GM19351 (cell line): Measurements from ENCODE around the gene CBFA2T2.
A peak's percentile ranks its signal among the peaks of the same experiment; 100 is the strongest.
"Not testable (repeated sequence)": the region's sequence is repeated elsewhere in the genome, so short reads cannot be mapped to it uniquely, and the experiment has no call there.

Experiments used
- ATAC-seq: cut with Tn5 transposase; IDR thresholded peaks from one replicate; pipeline ENCODE4 v1.9.1; 2021; ENCODE audit warnings: mild to moderate bottlenecking, moderate library complexity; ENCODE audit not compliant: unreplicated experiment

CBFA2T2 gene

GRCh38 chr20:33606118-33606771, 116.3 kb downstream of the CBFA2T2 start:
- ATAC-seq: peak; percentile 74

- ATAC-seq: no peak
These were observed 119.6 kb downstream of the CBFA2T2 start for GRCh38 chr20:33609504-33609903.

DNA sequence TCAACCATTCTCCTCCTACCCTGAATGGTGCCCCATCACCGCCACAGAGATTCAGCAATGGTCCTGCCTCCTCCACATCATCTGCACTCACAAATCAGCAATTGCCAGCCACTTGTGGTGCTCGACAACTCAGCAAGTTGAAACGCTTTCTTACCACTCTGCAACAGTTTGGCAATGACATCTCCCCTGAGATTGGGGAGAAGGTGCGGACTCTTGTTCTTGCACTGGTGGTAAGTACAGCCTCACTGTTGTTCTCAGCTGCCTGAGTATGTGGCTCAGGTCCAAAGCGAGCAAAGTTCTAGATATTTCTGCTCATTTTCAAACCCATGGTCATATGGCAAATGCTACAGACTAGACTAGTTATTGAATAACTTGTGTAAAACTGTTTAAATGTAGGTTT, 121.2 kb downstream of the CBFA2T2 start:
- ATAC-seq: no peak

DNA sequence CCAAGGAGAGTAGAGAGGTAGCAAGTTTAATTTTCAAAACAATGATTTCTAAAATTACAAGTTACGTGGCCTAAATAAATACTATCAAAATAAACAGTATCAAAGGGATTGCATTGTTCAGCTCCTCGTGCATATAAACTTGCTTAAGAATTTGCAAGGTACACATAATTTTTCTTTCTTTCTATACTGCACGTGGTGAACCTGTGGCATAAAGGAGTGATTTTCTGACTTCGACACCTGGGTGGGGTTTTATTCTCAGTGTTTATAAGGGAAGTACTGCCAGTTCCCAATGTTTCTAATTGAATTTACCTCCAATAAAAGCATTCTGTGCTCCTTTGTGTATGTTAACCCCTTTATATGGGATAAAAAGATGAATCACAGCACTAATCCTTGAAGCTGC, 122.1 kb downstream of the CBFA2T2 start:
- ATAC-seq: no peak

- ATAC-seq: no peak
These were observed 132.0 kb downstream of the CBFA2T2 start for GRCh38 chr20:33621717-33622400.

GRCh38 chr20:33622705-33623365, 132.9 kb downstream of the CBFA2T2 start:
- no peak for ATAC-seq

GRCh38 chr20:33624399-33624798, 134.5 kb downstream of the CBFA2T2 start:
- ATAC-seq: no peak

- no peak for ATAC-seq
These were observed 136.3 kb downstream of the CBFA2T2 start for GRCh38 chr20:33626190-33626589.

GRCh38 chr20:33627577-33628216, 137.8 kb downstream of the CBFA2T2 start:
- ATAC-seq: no peak

GRCh38 chr20:33629533-33629932, 139.6 kb downstream of the CBFA2T2 start:
- ATAC-seq: no peak

DNA sequence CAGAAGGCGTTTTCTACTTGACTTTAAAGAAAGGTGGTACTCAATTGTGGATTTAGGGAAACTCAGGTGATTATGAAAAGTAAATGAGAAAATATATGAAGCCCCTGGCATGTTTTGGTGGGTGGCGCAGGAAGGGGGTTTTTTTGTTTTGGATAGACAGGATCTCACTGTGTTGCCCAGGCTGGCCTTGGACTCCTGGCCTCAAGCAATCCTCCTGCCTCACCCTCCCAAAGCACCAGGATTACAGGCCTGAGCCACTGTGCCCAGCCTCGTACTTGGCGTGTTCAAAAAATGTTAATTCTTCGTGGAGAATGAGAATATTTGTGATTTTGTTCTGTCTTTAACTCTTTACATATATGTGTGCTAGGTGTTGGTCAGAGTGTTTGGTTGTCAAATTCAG, 140.1 kb downstream of the CBFA2T2 start:
- no peak for ATAC-seq

GRCh38 chr20:33630507-33630906, 140.6 kb downstream of the CBFA2T2 start:
- ATAC-seq: no peak

DNA sequence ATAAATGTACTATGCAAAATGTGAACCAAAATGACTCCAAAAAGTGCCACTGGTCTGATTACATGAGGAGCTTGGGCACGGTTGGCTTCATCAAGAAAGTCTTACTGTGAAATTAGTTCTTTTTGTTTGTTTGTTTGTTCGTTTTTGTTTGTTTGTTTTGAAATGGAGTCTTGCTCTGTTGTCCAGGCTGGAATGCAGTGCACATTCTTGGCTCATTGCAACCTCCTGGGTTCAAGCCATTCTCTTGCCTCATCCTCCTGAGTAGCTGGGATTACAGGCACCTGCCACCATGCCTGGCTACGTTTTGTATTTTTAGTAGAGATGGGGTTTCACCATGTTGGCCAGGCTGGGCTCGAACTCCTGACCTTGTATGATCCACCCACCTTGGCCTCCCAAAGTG, 142.0 kb downstream of the CBFA2T2 start:
- ATAC-seq: not testable (repeated sequence)

DNA sequence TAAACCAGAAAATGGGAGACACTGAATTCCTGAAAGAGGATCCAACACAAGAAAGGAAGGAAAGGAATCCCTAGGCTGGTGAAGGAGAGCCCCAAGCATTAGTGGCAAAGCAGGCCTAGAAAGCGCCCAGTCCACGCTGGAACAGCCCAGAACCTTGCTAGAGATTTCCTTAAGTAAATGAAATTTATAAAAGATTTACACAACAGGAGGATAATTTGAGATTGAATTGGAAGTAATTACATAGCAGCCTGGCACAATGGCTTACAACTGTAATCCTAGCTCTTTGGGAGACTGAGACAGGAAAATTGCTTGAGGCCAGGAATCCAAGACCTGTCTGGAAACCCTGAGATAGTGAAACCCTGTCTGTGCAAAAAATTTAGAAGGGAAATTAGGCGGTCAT, 145.4 kb downstream of the CBFA2T2 start:
- no peak for ATAC-seq

- ATAC-seq: no peak
These were observed 146.9 kb downstream of the CBFA2T2 start for GRCh38 chr20:33636776-33637175.

DNA sequence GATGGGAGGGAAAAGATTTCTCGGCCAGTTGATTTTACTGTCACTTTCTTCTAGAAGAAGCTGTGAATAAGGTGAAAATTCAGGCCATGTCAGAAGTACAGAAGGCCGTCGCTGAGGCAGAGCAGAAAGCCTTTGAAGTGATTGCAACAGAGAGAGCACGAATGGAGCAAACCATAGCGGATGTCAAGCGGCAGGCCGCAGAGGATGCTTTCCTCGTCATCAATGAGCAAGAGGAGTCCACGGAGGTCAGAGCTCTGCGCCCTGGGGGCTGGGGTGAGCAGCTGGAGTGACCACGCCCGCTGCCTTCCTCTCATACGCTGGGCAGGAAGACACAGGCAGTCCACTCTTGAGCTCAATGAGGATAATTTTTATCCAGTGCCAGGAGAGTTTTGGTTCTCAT, 150.4 kb downstream of the CBFA2T2 start:
- no peak for ATAC-seq

GRCh38 chr20:33644313-33645071, 154.6 kb downstream of the CBFA2T2 start:
- no peak for ATAC-seq

GRCh38 chr20:33645072-33645358, 155.1 kb downstream of the CBFA2T2 start:
- ATAC-seq: no peak

- ATAC-seq: no peak
These were observed 155.5 kb downstream of the CBFA2T2 start for GRCh38 chr20:33645396-33645795.

- ATAC-seq: no peak
These were observed 156.3 kb downstream of the CBFA2T2 start for GRCh38 chr20:33646191-33646590.

DNA sequence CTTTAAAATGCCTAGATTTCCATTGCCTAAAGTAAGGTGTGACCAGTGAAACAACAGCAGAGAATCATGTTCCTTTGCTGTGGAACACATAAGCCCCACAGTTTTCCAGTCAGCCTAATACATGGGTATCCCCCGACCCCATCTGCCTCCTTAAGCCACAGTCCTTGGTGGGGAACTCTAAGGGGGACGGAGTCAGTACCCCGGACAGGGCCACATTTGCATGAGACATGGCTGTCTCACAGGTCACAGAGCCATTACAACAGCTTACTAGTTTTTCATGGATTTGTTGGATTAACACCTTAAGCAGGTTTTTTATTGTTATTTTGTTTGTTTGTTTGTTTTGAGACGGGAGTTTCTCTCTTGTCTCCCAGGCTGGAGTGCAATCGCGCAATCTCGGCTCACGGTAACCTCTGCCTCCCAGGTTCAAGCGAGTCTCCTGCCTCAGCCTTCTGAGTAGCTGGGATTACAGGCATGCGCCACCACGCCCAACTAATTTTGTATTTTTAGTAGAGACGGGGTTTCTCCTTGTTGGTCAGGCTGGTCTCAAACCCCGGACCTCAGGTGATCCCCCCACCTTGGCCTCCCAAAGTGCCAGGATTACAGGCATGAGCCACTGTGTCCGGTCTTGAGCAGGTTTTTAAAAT, 157.2 kb downstream of the CBFA2T2 start:
- not testable (repeated sequence) for ATAC-seq
